NCI-H2081 (cell line): Measurements from ENCODE around the gene HOXD4.

ENCODE experiments used
- DNase-seq, 2 experiments: peaks; one replicate each; lab custom pipeline; 2025; lab: John Stamatoyannopoulos, UW

HOXD4 gene

GRCh38 chr2:176156807-176157498 is 5.6 kb downstream of the HOXD4 start, which contains the start of gene HOXD3:
HOXD3 (plus strand) TSS chr2:176157307; CDS start chr2:176169115, 11,808 bp downstream.
- peak in 1 of 2 experiments; percentile 42 for DNase-seq

GRCh38 chr2:176157499-176158185 is 6.3 kb downstream of the HOXD4 start:
- peak; percentile 82 to 88 for DNase-seq

- peak; percentile 74 to 77 for DNase-seq
Measured at GRCh38 chr2:176158186-176158591, 6.8 kb downstream of the HOXD4 start.

- peak; percentile 38 to 67 for DNase-seq
Measured at GRCh38 chr2:176158855-176159662, 7.7 kb downstream of the HOXD4 start.

- DNase-seq = no peak
Measured at GRCh38 chr2:176159663-176160250, 8.4 kb downstream of the HOXD4 start.

- DNase-seq = no peak
Measured at GRCh38 chr2:176160251-176160985, 9.1 kb downstream of the HOXD4 start.

GRCh38 chr2:176160986-176161824 is 9.9 kb downstream of the HOXD4 start:
- DNase-seq = no peak

DNA sequence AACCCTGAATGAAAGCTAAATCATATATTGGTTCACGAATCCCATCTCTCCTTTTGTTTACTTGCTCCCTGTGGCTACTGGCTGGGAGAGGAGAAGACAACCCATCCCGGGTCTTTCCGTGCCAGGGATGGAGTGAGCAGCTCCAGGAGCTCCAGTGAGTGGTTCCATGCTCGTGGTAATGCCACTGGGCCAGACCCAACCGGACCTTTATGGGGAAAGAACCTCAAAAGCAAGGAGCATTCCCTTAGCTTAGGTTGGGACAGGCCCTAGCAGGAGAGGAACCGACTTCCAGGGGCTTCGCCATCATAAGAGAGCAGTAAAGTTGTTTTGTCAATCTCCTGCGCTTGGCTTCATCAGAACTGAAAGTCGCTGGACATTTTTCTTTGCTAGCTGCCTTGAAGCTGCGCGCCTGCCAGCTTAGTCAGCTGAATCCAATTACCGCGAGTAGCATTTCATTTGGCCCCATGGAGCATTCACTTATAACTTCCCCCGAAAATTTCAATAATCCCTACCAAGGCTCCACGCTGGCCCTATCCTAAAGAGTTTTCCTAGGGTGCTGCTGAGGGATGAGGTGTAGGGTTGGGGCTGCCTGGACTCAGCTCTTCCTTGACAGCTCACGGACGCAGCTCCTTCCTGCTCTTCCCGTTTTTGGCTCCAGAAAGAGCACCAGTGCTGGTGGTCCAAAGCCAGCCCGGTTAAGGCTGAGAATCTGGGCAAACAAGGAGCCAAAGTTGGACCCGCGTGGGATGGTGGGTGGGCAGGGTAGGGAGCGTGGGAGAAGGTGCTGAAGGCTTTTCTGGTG is 10.7 kb downstream of the HOXD4 start:
- no peak for DNase-seq

DNA sequence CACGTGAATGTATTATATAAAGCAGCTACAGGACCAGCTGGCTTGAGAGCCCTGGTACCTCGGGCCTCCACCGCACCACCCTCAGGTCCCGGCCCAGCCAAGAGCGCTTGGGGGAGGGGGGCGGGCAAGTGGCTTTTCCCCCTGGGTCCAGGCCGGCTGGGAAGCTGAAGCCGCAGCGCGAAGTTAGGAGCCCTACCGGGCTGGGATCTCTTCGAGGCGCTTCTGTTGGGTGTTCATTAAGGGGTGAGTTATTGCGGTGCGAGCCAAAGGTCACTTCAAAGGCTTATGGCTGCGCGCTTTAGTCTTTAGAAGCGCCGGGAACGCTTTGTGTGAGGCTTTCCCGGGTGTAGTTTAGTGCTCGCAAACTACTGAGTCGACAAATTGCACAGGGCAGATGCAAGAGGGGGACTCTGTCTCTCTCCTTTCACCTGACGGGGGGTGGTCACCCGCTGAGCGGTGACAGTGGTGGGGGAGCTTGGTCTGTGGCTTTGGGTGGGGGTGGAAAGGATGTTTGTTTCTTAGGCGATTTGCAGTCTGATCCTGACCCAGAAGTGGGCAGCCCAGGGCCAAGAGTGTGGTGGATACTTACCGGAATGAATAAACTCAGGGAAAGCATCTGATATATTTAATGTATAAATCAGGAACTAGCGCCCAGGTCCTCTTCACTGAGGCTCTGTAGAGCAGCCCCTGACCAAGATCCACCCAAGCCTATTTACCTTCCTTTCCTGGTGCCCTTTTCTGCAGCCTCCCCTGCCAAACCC is 11.7 kb downstream of the HOXD4 start:
- no peak for DNase-seq

- no peak for DNase-seq
Measured at GRCh38 chr2:176163672-176164056, 12.3 kb downstream of the HOXD4 start.

DNA sequence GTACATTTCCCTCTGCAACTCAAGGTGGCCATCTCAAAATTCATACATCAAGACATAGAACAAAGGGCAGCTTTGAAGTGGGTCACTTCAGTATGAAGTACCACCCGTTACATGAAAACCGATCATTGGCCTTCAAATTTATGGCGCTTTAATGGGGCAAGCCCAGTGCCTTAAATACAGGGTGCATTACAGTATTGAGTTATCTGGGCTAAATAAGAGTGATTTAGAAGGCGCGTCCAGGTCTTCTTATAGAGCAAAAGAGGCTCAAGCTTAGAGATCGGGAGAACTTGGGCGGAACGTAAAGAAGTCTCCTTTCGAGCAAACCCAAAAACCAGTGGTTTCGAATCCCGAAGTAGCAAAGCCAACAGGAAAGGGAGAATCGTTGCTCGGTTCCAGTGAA is 12.9 kb downstream of the HOXD4 start:
- DNase-seq = no peak

GRCh38 chr2:176164611-176165369 is 13.4 kb downstream of the HOXD4 start:
- no peak for DNase-seq

DNA sequence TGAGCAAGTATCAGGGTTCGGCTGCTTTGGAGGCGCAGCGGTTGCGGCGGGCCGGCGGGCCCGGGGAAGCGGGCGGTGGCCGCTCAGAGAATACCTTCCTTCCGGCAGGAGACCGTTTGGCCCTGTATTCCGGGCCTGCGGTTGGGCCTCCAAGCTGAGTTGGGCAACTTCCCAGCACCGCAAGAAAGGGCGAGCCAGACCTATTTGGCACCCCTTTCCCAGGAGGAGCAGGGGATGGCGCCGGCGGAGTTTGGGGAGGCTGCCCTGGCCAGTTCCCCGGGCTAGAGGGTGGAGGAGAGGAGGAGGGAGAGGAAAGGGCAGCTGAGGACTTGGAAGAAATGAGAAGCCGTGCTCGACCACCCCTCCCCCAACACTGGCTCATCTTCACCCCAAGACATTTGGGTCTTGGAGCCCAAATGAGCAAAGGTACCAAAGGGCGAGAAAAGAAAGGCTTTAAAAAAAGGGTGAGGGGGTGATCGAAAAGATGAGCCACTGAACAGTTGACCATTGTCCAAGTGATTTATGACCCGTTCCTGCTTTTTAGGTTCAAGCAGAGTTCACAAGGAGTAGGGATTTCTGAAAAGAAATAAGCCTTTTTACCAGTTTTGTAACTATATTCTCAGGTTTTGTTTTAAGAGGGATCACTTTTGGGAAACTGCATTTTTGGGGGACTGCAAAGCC is 14.2 kb downstream of the HOXD4 start:
- DNase-seq = no peak

- no peak for DNase-seq
Measured at GRCh38 chr2:176166272-176166671, 14.9 kb downstream of the HOXD4 start.

DNA sequence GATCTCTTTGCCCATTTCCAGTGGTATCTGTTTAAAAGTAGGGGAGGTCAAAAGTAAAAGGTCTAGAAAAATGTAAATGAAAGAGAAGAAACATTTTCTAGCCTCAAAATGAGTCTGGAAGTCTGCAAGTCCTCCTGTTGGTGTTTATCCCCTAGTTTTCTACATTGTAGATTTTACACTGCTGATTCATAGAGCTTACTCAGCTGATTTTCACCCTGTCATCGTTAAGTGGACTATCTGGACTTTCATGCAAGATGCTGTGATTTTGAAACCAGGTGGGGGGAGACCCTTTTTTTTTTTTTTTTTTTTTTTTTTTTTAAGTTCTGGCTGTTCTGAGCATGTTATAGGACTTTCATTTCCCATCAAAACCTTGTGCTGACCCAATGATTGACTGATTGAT is 16.0 kb downstream of the HOXD4 start:
- DNase-seq = no peak

GRCh38 chr2:176169181-176169580 is 17.8 kb downstream of the HOXD4 start:
- no peak for DNase-seq

GRCh38 chr2:176169711-176170110 is 18.4 kb downstream of the HOXD4 start:
- DNase-seq = no peak
